Glomerular endothelial cell (primary cell): ENCODE measurements around the gene S1PR3. TPM values are rescaled to one million over a fixed set of nuclear protein-coding genes. Genes with fewer than 3 reads are reported as not detected.
A peak's percentile ranks its signal among the peaks of the same experiment; 100 is the strongest.

Source experiments
- DNase-seq: peaks from one replicate; pipeline ENCODE4 v3.0.0-alpha.2; 2011; ENCODE audit warnings: low read depth, low spot score; ENCODE audit errors: extremely low read depth
- total RNA-seq: library from RNA; depleted of rRNA; stranded (reverse); fragments of >200 nt; gene quantifications from 2 replicates; pipeline ENCODE4 v1.2.3, GENCODE V29; 2015

The S1PR3 gene
- total RNA-seq, 1 donor from 2014 or later: 22.3 TPM

DNA sequence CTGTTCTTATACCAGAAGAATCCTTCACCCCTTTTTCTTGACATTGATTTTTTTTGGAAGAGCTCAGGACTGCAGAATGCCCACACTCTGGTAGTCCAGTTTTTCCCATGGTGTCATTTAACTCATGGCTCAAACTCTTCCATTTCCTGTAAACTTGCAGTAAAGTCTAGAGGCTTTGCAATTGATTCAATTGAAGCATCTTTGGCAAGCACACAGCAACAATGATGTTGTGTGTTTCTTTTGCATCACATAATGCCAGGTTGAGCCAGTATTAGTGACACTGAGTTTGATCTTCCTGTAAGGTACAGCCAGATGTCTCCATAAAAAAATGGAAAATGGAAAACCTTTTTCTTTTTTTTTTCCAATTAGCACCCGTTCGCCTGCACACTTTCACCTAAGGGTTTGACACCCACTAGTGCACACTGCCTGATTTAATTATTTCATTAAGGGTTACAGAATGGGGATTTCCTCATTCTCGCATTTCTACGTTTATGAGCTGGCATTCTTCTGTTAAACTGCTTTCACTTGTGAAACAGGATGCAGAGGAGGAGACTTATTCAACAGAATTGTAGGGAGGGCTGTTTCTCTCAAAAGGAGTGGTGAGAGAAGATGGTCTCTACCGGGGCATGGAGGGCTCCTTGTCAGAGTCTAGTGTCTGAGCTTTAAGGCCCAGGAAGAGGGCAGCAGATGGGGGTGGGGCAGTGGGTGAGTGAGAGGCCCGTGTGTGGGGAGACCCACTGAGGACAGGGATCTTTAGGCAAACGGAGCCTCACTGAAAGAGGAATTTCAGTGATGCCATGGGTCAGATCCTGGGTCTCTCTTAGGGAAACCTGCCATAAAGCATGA is 2.2 kb upstream of the S1PR3 start:
- DNase-seq: no peak

DNA sequence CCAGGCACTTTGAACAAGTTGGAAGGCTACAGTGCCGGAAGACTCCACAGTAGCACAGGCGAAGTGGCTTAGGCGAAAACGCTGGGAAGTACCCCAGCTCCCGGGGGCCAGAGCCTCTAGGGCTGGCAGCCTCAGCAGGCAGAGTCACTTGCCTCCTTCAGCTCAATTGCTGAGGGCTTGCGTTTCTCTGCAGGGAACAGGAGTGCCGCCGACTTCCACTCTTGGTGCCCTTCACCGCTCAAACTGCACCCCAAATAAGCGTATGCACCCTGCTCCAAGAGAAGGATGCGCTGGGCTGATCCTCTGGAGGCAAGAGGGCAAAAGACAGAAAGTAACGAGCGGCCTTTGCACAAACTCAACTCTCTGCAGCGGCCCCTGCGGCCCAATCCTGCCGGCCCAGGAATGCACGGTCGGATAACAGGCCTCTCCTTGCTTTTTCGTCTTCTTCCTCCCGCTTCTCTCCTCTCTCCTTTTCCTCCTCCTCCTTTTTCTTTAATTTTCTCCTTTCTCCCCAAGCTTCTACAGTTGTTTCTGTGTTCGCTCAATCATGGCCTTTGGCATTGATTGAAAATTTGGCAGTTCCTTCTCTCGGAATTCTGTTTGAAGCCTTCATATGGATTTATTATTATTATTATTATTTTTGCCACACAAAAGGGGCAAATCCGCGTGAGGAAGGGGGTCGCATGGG is 1.1 kb upstream of the S1PR3 start:
- no peak for DNase-seq

DNA sequence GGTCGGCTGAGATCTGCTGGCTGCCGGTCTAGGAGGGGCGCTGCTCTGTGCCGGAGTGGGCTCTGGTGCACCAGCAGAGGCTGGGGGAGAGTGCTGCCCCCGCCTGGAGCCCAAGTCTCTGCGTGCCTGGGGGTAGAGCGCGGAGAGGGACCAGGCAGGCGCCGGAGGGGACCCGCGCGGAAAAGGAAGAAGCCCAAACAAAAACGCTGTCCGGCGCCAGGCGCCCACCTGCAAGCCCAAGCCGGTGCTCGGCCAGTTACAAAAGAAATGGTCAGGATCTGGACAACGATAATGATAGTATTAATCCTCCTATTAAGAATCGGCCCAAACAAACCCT is 571 bp upstream of the S1PR3 start:
- DNase-seq: no peak

DNA sequence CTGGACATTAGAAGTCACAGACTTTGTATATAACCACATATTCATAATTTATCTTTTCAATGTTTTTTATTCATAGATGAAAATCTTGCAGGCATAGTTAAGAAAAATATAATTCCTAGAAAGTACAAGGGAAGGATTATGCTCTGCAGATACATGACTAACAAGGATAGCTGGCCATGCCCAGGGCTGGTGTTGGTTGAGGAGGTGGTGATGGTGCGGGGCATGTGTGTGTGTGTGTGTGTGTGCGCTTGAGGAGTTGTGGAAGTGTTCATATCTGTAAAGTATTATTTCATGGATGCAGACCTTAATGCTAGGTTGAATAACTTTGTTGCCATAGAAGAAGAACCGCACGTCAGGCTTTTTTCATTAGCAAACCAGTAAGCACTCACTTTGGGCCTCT is 1.3 kb downstream of the S1PR3 start:
- DNase-seq: no peak

DNA sequence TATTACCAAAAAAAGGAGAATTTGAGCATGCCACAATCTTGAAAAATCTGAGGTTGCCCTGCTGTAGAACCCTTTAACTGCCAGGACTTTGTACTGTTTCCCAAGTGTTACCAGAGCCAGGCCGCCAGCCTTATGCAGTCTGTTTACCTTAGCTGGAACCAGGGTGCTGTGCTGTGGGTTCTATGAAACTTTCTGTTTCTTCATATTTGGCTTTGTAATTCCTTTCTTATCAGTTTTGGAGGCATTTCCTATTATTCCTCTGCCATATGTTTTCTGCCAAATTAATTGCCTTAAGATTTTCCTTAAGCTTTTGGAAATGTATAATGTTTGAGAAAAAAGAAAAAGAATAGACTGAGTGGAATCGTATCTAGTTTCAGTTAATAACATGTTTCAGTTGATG is 2.1 kb downstream of the S1PR3 start:
- DNase-seq: no peak

DNA sequence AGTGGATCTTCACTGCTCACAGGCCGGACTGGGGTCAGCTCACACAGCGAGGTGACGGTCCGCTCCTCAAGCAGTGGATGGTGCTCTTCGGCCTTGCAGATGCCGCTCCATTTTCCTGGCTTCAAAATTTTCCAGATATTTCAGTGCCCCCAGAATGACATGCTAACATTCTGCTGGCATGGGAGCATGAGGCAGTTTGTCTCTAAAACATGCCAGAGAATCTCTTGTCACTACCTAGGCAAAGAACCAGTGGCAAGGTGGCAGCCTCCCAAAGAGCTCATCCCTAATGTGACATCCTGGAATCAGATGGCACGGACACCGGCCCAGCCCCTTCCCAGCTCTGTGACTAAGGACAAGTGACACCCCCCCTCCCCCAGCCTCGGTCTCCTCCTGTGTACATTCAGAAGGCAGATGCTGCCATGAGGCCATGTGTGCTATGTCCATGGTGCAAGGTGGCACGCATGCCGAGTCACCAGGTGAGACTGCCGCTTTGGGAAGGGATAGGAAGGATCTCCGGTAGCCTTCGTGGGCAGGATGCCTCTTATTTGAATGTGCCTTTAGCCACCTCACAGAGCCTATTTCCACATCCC is 2.7 kb downstream of the S1PR3 start:
- DNase-seq: no peak

DNA sequence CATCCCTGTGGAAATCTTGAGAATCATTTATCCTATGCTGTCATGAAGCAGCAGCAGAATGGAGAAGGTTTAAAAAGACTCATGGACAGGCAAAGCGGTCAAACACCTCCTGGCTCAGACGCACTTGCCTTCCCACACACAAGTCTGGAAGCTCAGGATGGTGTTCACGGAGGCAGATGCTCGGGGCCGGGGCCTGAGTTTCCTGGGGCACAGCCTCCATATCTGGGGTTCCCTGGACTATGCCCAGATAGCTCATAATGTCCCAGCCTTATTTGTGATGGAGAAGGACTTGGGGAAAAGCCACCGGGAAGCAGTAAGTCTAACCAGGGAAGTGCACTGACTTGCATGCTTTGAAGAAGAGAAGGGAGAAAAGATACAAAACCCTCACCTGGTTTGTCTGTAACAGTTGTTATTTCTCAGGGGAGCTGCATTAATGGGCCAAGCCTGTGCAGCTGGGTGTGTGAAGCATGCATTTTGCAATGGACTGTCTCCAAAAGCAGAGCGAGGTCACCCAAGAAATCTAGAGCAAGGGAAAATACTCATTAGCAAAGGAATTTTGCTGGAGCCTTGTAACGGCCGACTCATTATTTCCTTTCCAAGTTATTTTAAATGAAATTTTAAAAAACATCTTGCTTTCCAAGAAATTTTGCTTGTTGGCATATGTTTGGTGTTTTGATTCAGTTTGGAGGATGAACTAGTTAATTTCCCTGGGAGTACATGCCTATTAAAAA is 3.4 kb downstream of the S1PR3 start:
- DNase-seq: no peak

DNA sequence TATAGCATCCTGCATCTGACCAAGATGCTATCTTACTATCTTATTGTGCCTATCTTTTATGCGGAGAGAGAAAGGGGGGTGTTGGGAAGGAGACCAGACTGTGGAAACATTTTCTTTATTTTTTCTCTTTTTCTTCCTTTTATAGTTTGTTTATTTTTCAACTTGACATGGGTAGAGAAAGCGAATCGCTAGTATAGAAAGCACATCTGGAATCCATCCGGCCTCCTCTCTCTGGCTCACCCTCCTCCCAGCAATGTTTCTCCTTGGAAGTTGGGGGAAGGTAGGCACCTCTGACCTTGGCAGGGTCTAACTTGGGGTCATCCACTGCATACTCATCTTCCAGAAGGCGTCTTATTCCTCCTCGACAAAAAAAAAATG is 3.9 kb downstream of the S1PR3 start:
- no peak for DNase-seq

DNA sequence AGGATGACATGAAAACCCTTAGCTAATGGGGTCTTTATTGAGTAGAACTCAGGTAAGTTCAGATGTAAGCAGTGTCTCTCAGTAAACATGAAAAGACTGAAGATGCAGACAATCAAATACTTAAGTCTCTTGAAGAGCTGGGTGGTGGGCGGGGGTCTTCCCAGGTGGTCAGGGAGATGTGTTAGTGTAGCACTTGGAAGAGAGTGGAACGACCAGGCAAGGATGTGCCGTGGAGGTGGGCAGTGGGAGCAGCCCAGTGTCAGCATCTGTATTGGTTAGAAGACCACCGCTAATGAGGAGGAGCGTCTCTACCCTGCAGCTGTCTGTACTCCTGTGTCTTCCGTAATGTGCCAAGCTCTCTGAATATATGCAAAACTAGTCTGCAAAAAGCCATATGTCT is 4.4 kb downstream of the S1PR3 start:
- DNase-seq: no peak

DNA sequence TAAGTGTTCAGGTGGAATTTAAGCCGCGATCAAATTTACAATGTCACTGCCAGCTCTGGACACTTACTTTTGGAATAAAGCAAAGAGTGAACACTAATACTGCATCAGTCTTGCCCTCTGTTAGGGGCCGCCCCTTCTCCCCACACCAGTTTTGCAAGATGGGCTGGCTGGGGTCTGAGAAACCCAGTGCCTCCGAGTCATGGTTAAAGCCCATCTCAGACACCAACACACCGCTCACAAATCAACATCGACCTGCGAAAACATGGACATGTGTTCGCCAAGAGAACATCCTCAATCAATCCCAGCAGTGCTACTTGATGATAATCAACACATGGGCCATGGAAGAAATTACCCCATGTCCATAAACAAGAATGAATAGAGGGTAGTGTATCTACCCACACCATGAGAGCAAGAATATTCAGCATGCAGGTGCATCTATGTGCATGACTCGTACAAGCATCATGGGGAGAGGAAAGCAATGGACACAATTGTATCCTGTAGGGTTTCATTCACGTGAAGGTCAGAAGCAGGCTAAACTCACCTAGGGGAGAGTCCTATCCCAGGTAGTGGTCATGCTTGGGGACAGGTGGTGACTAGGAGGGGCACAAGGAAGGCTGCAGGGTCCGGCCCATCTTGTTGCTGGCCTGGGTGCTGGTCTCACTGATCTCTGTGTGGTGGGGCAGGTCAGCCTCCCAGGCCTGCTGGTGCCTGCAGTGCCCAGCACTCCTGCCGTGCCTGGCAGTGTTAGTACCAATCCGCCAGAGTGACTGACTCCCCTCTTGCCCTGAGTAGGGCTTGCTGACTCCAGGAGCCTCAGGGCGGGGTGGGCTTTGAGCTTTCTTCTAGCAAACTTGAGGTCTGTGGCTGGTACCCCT is 5.0 kb downstream of the S1PR3 start:
- no peak for DNase-seq

DNA sequence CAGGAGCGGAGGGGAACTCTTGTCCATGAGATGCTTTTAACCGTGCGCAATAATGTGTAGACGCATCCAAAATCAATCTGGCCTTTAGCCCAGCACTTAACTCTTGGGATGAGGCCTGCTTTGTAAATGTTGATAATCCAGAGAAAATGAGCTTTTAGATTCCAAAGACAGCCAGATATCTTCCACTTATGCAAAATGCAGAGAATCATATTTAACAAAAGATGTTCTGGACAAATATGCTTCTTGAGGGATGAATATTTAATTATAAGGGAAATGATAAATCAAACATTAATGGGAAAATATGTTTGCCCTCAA is 5.6 kb downstream of the S1PR3 start:
- DNase-seq: no peak

DNA sequence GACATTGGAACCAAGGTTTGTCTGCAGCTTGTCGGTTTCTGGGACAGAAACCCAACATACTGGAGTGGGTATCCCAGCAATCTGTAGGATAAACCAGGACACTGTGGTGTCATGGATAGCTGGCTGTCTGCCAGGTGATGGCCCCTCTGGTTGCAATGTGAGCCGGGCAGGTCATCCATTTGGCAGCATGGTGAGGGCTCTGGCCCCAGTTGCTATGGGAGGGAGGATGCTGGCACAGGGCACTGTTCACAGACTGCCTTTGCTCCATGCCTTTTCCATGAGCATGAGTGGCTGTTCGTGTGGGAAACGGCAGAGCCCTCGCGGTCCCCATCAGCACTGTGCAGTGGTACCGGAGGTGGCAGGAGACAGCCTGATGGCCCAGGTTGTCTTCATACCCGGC is 6.4 kb downstream of the S1PR3 start:
- no peak for DNase-seq

DNA sequence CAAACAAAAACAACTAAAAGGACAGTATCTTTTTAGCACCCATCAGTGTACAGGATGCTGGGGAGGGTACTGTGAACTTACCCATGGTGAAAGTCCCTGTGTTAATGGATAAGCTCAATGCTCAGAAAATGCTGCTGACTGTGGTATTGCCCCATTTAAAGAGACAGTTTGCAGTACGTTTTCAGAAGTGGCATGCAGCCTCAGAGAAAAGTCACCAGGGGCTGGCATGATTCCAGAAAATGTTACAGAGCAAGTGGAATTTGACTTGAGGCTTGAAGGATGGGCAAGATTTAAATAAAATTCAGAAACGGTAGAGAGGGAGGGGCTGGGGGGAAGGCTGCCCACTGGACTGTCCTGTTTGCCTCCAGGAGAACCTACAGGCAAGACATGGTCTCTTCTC is 7.2 kb downstream of the S1PR3 start:
- DNase-seq: no peak

DNA sequence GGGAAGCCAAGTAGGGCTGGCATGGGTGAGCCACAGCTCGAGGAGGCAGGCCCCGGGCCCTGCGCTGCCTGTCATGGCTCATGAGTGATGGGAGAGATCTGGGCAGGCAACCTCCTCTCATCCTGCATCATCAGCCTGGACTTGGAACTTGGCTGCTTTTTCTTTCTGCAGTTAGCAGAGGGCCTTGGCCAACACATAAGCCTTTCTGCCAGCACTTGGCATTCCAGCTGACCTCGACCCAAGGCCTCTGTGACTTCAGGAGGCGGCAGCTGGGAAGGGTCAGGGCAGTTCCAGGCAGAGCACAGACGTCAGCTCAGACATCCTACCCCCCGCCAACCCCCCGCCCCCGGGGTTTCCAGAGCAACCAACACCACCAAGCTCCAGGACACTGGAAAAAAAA is 7.6 kb downstream of the S1PR3 start:
- no peak for DNase-seq

DNA sequence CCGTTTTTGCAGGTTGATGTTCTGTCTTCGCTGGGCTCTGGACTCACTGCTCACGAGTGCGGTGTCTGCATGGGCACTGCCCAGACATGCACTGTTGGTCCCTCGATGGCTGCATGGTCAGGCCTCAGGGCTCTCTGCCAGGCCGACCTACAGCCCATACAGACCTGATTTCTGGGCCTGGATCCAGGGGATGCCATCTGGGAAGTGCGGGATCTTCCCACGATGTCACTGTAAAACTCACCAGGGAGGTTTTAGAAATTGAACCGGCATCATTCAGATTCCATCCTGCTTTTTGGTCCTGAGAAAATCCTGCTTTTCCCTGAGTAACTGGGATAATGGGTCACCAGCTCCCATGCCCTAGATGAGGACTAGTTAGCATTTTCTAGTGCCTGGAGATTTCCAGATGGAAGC is 9.1 kb downstream of the S1PR3 start:
- DNase-seq: no peak

DNA sequence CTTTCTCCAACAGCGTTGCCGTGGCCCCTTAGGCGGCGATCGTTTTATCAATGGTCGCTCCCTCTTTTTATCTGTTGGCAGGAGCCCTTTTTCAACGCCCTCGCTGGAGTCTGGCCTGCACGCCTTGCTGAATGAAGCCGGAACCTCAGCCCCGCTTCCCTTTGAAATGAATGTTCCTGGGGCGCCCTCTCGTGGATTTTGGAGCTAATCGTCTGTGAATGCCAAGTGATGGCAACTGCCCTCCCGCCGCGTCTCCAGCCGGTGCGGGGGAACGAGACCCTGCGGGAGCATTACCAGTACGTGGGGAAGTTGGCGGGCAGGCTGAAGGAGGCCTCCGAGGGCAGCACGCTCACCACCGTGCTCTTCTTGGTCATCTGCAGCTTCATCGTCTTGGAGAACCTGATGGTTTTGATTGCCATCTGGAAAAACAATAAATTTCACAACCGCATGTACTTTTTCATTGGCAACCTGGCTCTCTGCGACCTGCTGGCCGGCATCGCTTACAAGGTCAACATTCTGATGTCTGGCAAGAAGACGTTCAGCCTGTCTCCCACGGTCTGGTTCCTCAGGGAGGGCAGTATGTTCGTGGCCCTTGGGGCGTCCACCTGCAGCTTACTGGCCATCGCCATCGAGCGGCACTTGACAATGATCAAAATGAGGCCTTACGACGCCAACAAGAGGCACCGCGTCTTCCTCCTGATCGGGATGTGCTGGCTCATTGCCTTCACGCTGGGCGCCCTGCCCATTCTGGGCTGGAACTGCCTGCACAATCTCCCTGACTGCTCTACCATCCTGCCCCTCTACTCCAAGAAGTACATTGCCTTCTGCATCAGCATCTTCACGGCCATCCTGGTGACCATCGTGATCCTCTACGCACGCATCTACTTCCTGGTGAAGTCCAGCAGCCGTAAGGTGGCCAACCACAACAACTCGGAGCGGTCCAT is 10.0 kb downstream of the S1PR3 start:
- DNase-seq: peak; percentile 34

DNA sequence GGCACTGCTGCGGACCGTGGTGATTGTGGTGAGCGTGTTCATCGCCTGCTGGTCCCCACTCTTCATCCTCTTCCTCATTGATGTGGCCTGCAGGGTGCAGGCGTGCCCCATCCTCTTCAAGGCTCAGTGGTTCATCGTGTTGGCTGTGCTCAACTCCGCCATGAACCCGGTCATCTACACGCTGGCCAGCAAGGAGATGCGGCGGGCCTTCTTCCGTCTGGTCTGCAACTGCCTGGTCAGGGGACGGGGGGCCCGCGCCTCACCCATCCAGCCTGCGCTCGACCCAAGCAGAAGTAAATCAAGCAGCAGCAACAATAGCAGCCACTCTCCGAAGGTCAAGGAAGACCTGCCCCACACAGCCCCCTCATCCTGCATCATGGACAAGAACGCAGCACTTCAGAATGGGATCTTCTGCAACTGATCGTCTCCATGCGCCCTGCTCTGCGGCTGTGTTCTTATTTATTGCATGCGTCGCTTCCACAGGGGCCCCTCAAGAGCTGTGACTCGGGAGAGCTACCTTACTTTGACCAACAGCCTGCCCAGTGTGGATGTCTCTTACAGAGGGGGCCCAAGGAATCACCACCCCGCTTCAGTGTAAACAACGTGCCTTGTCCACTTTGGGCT is 10.8 kb downstream of the S1PR3 start:
- no peak for DNase-seq

DNA sequence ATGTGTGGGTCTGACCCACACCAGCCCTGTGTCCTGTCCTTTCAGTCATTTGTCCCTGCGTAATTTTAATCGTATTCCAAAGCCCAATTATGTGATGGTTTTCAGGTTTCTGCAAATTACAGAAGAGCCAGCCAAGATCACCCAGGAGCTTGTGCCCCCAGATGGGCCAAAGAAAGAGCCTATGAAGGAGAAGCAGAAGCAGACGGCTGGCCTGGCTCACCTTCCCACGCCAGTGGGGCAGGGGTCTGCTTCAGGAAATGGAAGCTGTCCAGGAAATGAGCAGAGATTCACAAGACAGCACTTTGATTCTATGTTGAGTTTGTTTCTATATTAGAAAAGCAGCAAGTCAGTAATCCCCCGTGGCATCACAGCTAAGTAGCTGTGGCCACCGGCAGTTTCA is 11.7 kb downstream of the S1PR3 start:
- DNase-seq: no peak

DNA sequence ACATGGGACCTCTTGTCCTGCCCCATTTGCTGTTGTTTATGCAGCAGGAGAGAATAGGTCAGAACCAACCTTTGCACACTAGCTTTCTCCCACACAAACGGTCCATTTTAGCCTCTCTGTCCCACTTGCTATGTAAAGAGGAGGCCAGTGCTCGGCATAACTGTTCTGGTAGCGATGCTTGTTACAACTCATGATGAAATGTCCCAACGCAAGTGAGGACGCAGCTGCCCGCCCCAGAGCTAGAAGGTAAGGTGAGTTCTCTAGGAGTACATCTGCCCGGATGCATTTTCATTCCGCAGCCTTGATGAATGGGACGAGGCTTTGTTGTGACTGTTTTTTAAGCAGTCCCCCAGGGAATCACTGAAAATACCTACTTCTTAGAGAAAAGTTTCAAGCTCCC is 14.1 kb downstream of the S1PR3 start:
- DNase-seq: no peak
